NCI-H2029 (cell line): Measurements from ENCODE around the gene THRA.

Experiments
- DNase-seq: peaks from one replicate; lab custom pipeline; 2025; lab: John Stamatoyannopoulos, UW

The THRA gene, protein sequence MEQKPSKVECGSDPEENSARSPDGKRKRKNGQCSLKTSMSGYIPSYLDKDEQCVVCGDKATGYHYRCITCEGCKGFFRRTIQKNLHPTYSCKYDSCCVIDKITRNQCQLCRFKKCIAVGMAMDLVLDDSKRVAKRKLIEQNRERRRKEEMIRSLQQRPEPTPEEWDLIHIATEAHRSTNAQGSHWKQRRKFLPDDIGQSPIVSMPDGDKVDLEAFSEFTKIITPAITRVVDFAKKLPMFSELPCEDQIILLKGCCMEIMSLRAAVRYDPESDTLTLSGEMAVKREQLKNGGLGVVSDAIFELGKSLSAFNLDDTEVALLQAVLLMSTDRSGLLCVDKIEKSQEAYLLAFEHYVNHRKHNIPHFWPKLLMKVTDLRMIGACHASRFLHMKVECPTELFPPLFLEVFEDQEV

DNA sequence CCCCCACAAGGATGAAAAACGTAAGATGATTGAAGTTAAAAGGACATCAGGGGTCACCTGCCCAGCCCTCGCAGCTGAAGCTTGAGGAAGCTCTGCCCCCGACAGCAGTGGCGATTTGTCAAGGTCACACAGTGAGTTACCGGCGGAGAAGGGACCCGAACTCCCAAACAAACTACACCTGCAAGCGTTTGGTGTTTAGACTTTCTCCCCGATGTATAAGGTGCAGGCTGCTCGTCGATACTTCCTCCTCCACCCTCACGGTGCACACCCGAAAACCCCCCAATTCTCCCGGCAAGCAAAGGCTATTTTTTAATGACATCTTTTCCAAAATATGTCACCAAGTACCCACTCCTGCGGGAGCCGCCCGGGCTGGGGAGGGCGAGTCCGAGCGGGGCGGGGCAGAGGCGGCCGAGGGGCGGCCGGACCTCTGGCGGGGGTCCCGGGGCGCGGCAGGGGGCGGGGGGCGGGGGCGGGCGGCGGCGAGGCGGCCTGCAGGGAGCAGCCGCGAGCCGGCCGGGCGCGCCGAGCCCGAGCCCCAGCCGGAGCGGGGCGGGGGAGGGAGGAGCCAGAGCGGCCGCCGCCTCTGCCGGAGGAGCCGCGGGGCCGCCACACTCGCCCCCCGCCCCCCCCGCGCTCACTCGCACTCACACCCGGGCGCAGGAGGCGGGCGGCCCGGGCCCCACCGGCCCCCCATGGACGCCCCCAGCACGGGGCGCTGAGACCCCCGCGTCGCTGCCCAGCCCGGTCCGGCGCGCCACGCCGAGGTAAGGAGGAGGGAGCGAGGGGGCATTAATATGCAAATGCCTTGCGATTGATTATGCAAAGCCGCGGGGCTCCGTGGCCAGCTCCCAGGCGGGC, at the start of gene THRA:
TSS of gene THRA (plus strand) at position 637 of the 858 bp plus-strand sequence. CDS start 11,524 bp downstream, outside the sequence.
- DNase-seq, result peak; percentile 28

DNA sequence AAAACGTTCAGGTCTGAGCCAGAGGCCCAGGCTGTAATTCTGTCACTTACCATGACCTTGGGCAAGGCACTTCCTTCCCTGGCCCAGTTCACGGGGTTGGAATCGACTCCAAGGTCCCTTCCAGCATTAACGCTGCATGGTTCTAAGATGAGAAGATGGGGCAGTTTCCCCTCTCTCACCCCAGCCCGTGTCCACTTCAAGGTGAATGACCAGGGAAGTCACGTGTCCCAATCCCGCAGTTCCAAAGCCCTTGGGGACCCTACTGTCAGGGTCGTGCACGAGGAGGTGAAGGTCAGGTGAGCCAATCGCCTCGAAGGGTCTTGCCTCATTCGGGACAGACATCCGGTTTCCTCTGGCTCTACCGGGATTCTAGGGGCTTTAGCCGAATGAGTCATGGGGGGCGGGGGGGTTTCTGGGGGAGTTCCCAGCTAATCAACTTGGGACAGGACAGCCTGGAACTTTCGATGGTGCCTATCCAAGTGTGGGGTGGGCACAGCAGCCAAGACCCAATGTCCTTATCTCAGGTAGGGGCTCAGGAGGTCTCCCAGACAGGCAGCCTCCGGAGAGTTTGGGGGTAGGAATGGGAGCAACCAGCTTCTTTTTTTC, 48.3 kb upstream of the THRA start:
- DNase-seq, result no peak

DNA sequence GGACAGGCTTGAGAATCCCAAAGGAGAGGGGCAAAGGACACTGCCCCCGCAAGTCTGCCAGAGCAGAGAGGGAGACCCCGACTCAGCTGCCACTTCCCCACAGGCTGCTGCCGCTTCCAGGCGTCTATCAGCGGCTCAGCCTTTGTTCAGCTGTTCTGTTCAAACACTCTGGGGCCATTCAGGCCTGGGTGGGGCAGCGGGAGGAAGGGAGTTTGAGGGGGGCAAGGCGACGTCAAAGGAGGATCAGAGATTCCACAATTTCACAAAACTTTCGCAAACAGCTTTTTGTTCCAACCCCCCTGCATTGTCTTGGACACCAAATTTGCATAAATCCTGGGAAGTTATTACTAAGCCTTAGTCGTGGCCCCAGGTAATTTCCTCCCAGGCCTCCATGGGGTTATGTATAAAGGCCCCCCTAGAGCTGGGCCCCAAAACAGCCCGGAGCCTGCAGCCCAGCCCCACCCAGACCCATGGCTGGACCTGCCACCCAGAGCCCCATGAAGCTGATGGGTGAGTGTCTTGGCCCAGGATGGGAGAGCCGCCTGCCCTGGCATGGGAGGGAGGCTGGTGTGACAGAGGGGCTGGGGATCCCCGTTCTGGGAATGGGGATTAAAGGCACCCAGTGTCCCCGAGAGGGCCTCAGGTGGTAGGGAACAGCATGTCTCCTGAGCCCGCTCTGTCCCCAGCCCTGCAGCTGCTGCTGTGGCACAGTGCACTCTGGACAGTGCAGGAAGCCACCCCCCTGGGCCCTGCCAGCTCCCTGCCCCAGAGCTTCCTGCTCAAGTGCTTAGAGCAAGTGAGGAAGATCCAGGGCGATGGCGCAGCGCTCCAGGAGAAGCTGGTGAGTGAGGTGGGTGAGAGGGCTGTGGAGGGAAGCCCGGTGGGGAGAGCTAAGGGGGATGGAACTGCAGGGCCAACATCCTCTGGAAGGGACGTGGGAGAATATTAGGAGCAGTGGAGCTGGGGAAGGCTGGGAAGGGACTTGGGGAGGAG, 47.5 kb upstream of the THRA start, which contains the start of gene CSF3:
TSS of gene CSF3 (plus strand) at position 436 of the 993 bp plus-strand sequence. CDS start at position 471, 35 bp downstream.
- no peak for DNase-seq

DNA sequence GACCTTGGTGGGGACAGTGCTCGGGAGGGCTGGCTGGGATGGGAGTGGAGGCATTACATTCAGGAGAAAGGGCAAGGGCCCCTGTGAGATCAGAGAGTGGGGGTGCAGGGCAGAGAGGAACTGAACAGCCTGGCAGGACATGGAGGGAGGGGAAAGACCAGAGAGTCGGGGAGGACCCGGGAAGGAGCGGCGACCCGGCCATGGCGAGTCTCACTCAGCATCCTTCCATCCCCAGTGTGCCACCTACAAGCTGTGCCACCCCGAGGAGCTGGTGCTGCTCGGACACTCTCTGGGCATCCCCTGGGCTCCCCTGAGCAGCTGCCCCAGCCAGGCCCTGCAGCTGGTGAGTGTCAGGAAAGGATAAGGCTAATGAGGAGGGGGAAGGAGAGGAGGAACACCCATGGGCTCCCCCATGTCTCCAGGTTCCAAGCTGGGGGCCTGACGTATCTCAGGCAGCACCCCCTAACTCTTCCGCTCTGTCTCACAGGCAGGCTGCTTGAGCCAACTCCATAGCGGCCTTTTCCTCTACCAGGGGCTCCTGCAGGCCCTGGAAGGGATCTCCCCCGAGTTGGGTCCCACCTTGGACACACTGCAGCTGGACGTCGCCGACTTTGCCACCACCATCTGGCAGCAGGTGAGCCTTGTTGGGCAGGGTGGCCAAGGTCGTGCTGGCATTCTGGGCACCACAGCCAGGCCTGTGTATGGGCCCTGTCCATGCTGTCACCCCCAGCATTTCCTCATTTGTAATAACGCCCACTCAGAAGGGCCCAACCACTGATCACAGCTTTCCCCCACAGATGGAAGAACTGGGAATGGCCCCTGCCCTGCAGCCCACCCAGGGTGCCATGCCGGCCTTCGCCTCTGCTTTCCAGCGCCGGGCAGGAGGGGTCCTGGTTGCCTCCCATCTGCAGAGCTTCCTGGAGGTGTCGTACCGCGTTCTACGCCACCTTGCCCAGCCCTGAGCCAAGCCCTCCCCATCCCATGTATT, 46.5 kb upstream of the THRA start:
- no peak for DNase-seq

DNA sequence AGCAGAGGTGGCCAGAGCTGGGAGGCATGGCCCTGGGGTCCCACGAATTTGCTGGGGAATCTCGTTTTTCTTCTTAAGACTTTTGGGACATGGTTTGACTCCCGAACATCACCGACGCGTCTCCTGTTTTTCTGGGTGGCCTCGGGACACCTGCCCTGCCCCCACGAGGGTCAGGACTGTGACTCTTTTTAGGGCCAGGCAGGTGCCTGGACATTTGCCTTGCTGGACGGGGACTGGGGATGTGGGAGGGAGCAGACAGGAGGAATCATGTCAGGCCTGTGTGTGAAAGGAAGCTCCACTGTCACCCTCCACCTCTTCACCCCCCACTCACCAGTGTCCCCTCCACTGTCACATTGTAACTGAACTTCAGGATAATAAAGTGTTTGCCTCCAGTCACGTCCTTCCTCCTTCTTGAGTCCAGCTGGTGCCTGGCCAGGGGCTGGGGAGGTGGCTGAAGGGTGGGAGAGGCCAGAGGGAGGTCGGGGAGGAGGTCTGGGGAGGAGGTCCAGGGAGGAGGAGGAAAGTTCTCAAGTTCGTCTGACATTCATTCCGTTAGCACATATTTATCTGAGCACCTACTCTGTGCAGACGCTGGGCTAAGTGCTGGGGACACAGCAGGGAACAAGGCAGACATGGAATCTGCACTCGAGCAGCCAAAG, 45.2 kb upstream of the THRA start:
- DNase-seq, result no peak

DNA sequence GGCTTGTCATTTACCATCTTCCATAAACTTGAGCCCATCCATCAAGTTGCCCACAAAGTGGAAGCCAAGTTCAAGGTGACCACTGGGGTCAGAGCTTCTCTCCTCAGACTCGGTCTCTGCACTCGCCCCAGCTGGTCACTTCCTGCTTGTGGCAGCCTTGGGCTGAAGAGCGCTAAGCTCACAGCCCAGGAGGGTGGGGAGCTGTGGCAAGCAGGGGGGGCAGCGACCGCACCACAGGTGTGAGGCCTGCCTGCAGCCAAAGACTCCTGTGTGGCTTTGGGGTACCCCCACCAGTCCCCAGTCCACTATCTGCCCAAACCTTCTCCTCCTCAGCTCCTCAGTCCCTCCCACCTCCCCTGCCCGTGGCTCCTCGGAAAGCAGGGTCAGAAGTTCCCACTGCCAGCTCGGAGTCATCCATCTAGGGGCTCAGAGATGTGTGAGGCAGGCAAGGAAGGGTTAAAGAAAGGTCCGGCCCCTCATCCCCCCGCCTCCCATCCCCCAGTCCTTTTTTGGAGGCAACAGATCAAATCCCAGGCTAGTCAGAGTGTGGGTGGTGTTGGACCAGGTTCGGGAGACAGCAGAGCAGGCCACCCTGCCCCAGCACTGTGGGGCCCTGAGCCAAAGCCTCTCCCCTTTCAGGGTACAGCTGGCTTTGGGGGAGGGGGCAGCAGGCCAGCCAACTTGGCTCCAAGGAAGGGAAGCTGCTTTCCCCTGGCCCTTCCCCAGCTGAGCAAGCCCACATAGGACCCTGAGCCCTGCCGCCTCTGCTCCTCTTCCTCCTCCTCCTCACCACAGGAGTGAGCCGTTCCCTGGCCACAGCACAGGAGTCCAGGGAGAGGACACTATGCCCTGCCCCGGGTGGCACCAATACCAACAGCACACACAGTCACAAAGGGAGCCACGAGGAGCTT, 44.3 kb upstream of the THRA start:
- DNase-seq, result no peak

DNA sequence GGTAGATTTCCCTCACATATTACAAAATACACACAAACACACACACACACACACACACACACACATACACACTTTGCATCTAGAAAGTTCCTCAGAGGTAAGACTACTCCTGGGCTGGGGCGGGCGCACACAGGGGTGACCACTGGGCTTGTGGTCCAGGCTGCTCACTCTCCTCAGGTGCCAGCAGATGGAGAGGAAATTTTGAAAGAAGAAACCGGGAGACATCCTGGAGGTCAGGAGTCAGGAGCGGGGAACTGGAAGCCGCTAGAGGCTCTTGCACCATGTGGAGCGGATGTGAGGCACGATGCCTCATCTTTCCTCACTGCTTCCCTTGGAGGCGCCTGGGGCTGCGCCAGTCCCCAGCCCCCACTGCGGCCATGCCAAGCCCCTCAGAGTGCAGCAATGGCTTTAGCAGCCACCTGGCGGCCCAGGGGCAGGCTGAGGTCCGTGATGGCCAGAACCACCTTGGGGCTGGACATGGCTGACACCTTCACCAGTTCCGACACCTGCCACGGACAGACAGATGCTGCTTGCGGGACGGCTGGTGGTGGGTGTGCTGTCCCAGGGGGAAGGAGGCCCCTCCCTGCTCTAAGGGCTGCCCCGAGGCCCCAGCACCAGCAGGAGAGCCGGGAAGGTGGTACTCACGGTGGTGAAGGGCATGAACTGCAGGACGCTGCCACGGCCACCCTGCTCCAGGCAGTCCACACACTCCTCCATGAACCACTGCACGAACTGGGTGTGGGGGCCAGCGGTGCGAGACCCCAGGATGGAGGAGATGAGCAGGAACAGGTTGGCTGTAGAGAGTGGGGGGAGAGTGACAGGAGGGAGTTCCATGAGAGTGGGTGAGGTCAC, 43.4 kb upstream of the THRA start:
- DNase-seq, result no peak

DNA sequence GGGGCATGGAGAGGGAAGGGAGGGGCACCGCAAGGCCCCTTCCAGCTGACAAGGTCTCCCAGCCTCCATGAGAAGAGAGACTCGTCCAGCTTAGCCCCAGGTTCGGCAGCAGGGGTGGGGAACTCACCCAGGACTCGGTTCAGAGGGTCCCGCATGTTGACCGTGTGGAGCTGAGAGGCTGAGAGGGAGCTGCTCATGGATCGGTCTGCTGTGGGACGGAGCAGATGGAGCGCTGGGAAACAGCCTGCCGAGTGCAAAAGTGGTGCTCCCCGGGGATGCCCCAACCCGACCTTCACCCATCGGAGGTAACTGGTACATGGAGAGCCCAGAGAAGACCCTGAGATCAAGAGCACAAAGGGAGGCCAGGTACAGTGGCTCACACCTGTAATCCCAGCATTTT, 42.6 kb upstream of the THRA start:
- no peak for DNase-seq

DNA sequence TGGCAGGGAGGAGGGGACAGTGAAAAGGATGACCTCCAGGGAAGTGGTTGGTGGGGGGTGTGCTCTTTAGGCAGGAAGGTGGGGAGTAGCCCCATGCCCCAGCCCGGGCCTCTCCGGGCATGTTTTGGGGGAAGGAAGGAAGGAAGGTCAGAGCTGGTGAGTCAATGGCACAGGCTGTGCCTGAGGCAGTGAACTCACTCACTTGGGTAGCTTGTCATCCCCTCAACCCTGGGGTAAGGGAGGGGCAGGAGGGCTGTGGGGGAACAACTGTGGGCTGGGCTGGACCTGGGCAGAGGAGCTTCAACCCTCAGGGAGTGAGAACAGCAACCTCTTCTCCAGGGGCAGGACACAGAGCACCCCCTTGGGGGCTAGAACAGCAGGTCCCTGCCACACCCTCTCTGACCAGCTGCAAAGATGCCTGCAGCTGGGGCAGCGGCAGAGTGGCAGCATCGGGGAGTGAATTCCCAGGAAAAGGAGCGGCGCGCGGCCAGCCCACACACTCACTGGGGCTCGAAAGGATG, 41.3 kb upstream of the THRA start:
- DNase-seq, result no peak

DNA sequence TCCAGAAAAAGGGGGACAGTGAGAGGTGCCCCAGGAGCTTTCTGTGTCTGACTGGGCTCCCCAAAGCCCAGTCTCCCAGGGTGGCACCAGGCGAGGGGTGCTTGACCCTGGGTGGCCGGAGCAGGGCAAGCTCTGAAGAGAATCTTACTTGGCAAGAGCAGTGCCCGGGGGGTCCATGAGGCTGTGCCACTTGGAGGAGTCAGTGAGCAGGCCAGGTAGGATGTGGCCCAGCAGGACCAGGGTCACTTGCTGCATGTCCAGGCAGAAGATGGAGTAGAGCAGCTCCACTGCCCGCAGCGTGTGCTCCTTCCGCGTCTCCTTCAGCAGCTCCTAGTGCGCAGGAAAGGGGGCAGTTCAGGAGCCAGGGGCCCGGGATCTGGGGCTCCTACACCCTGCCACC, 40.3 kb upstream of the THRA start:
- DNase-seq, result no peak

DNA sequence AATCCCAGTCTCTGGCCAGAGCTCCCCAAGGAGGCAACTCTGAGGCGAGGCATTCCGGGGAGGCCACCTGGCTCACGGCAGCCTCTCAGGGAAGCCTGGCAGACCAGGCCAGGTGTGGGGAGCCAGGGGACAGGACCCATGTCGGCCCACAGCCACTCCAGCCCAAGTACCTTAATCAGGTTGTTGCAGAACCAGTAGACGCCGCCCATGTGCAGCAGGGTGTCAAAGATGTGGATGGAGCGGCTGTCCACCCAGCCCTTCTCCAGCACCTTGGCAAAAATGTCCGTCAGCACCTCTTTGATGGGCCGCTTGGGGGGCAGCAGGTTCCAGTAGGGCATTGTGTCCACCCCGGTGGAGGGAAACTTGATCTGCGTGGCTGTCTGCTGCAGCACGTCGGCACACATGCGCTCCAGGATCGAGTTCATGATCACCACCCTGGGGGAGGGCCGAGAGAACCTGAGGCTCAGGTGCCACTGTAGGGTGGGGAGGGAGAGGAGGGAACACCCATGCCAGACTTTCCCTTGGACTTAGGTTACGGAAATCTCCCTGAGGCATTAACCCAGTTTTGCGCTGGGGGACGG, 39.7 kb upstream of the THRA start:
- DNase-seq, result peak; percentile 80

DNA sequence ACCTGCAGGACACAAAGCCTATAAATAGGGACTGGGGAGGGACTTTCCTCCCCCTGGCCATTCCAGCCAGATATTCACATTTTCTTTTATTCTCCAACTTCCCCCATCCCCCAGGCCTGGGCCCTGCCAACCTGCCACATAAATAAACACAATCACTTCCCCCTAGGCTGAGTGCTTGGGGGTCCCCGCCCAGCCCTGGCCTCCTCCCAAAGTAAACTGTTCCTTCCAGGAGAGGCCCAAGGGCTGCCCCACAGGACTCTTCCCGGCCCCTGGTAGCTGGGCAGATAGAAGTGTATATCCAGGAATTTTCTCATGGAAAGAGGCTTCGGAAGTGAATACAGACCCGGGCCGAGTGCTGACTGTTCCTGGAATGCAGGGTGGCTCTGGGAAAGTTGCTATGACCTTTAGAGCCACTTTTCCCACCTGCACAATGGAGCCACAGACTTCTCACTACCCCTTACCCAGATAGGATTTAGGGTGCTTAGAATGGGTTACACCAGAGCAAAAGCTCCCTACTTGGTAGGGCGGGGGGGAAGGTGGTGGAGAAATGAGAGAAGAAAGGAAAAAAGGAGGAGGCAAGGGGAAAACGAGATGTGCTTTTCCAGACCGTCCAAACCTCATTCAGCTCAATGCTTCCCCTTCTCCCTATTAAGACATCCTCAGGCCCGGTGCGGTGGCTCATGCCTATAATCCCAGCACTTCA, 39.0 kb upstream of the THRA start:
- DNase-seq, result peak; percentile 82

DNA sequence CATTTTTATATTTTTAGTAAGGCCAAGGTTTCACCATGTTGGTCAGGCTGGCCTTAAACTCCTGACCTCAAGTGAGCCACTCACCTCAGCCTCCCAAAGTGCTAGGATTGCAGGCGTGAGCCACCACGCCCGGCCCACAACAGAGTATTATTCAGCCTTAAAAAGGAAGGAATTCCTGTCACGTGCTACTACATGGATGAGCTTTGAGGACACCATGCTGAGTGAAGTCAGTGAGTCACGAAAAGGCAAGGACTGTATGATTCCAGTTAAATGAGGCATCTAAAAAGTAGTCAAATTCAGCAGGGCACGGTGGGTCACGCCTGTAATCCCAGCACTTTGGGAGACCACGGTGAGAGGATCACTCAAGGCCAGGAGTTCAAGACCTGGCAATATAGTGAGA, 37.9 kb upstream of the THRA start:
- DNase-seq, result no peak

DNA sequence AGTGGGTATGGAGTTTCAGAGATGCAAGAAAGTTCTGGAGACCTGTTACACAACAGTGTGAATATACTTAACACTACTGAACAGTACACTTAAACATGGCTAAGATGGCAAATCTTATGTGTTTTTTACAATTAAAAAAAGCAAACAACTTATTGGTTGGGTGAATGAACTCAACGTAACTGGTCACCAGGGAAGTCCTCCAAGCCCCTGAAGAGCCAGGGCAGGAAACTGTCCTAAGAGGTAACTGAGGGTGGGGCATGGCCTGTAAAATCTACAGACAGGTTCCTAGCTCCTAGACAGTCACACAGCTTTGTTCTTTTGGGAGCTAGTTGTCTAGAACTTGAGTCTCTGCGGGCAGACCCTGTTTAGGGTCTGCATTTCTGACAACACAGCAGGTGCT, 37.2 kb upstream of the THRA start:
- no peak for DNase-seq

DNA sequence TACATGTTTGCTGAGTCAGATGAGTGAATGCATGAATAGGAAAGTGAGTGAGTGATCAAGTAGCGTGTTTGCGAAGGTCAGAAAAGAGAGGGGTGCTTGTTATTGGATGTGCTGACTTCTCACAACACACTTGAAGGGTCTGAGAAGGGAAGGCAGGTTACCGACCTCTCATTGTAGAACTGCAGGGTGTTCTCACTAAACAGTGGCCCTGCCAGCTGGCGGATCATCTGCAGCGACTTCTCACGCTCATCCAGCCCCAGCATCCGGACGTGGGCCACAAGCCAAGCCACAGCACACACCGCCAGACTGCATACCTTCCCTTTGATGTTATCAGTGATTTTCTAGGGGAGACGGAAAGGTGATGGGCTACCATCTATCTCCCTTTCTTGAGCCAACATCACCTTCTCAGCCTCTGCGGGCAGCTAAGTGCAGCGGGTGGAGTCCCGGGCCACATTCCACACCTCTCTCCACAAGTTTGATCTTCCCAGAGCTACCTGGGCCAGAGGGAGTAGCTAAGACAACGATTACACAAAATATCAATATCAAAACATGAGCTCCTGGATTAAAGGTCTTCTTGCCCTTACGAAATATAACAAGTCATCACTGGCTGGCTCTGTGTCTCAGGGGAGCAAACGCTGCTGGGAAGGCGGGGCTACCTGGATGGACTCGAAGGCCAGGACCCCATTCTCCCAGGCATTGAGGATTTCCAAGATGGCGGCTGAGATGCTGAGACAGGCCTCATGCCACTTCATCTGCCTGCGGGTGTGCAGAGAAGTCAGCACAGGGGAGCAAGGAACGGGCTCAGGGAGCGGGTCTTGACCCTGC, 36.6 kb upstream of the THRA start:
- peak; percentile 64 for DNase-seq
